ENCODE results near the gene CHIT1. TPM values are rescaled to one million over a fixed set of nuclear protein-coding genes. Genes with fewer than 3 reads are reported as not detected.
A peak's percentile ranks its signal among the peaks of the same experiment; 100 is the strongest.

CHIT1 gene
- total RNA-seq, 1 donor: under 0.01 TPM

DNA sequence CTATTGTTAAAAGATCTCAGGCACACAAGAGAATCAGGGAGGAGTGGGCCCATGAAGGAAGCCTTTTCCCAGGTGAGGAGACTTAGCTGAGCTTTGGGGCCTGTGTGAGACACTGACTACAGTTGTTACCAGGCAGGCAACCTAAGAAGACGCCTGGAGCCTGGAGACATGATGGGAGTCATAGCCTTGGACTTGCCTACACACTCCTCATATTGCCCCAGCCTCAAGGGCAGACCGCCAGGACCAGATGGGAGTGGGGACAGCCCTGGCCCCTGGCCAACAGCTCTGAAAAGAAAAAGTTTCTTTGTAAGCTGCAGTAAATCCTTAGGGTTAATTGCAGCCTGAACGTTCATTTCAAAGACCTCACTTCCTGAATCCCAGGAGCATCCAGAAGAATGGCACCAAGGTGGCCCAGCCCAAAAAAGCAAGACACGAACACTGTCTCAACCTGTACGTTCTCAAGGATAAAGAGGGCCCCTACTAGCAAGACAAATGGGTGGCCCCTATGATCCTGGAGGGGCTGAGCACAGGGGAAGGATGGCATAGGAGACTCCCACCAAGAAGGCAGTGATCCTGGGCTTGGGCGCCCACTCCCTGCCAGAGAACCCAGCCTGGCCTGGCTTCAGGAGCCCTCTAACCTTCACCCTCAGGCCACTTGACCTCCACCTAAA lies 42.6 kb upstream of the CHIT1 start:
- H4K20me1 ChIP-seq (ENCODE audit: insufficient read depth, low read length): no peaks in the 10 kb centered on the region
- H2AFZ ChIP-seq (ENCODE audit: low read length): no peak overlapping the region
- no peaks in the 10 kb centered on the region for H3K36me3 ChIP-seq (ENCODE audit: insufficient read depth, low read length)
- H3K27me3 ChIP-seq (ENCODE audit: insufficient read depth, low read length): no peaks in the 10 kb centered on the region
- no peak overlapping the region for H3K4me3 ChIP-seq (ENCODE audit: insufficient read depth, low read length)
- H3K27ac ChIP-seq (ENCODE audit: low read depth, low read length): no peak overlapping the region
- peaks cover 21% of the 10 kb centered on the region for H3K4me1 ChIP-seq (ENCODE audit: insufficient read depth, low read length)
- H3K4me2 ChIP-seq (ENCODE audit: insufficient read depth, low read length): no peak overlapping the region
- no peaks in the 10 kb centered on the region for H3K79me2 ChIP-seq (ENCODE audit: insufficient read depth, low read length)
- no peaks in the 10 kb centered on the region for H3K9me3 ChIP-seq (ENCODE audit: low read depth, low read length)
- no peak for TF ChIP-seq CTCF (IDR thresholded peaks at IDR 0.05; ENCODE audit: extremely low read depth, low read depth, low read length)
- DNase-seq (ENCODE audit: insufficient read length, low spot score, missing footprints): no peak

GRCh38 chr1:203271018-203271743 lies 41.7 kb upstream of the CHIT1 start:
- DNase-seq (ENCODE audit: insufficient read length, low spot score, missing footprints): no peak
- no peaks in the 10 kb centered on the region for H3K36me3 ChIP-seq (ENCODE audit: insufficient read depth, low read length)
- TF ChIP-seq CTCF (IDR thresholded peaks at IDR 0.05; ENCODE audit: extremely low read depth, low read depth, low read length): no peak
- no peaks in the 10 kb centered on the region for H4K20me1 ChIP-seq (ENCODE audit: insufficient read depth, low read length)
- H3K4me2 ChIP-seq (ENCODE audit: insufficient read depth, low read length): peak overlapping the region; percentile 63
- no peaks in the 10 kb centered on the region for H3K27me3 ChIP-seq (ENCODE audit: insufficient read depth, low read length)
- no peak overlapping the region for H3K27ac ChIP-seq (ENCODE audit: low read depth, low read length)
- H2AFZ ChIP-seq (ENCODE audit: low read length): peak overlapping the region; percentile 92
- H3K79me2 ChIP-seq (ENCODE audit: insufficient read depth, low read length): no peaks in the 10 kb centered on the region
- H3K4me3 ChIP-seq (ENCODE audit: insufficient read depth, low read length): no peak overlapping the region
- peaks cover 21% of the 10 kb centered on the region for H3K4me1 ChIP-seq (ENCODE audit: insufficient read depth, low read length)
- H3K9me3 ChIP-seq (ENCODE audit: low read depth, low read length): no peaks in the 10 kb centered on the region

DNA sequence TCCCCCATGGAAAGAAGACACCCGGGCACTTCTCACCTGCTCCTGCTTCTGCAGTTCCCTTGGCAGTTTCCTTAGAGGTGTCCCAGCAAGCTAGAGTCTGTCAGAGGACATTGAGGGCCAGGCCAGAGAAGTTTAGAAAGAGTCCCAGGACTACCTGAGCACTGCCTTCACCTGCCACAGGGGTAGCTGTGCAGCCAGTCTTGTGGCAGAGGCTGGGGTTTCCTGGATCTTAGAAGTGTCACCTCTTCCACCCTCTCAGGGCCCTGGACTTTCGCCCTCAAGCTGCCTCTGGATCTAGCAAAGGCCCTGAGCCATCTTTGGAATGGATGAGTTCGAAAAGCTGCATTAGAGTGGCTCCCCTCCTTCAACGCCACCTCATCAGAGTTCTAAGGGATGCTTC lies 41.0 kb upstream of the CHIT1 start:
- DNase-seq (ENCODE audit: insufficient read length, low spot score, missing footprints): no peak
- Histone ChIP-seq H2AFZ (ENCODE audit: low read length) (peak overlapping the region; percentile 92), H3K4me1 (ENCODE audit: insufficient read depth, low read length) (peaks cover 21% of the 10 kb centered on the region), H3K4me3 (ENCODE audit: insufficient read depth, low read length) (no peak overlapping the region), H3K27me3 (ENCODE audit: insufficient read depth, low read length) (no peaks in the 10 kb centered on the region), H4K20me1 (ENCODE audit: insufficient read depth, low read length) (no peaks in the 10 kb centered on the region), H3K4me2 (ENCODE audit: insufficient read depth, low read length) (no peak overlapping the region), H3K79me2 (ENCODE audit: insufficient read depth, low read length) (no peaks in the 10 kb centered on the region), H3K9me3 (ENCODE audit: low read depth, low read length) (no peaks in the 10 kb centered on the region), H3K27ac (ENCODE audit: low read depth, low read length) (no peak overlapping the region), H3K36me3 (ENCODE audit: insufficient read depth, low read length) (no peaks in the 10 kb centered on the region)
- no peak for TF ChIP-seq CTCF (IDR thresholded peaks at IDR 0.05; ENCODE audit: extremely low read depth, low read depth, low read length)

GRCh38 chr1:203269654-203270020 lies 40.2 kb upstream of the CHIT1 start:
- H3K27me3 ChIP-seq (ENCODE audit: insufficient read depth, low read length): no peaks in the 10 kb centered on the region
- TF ChIP-seq CTCF (IDR thresholded peaks at IDR 0.05; ENCODE audit: extremely low read depth, low read depth, low read length): no peak

More at GRCh38 chr1:203269654-203270020, 40.2 kb upstream of the CHIT1 start:
- H3K79me2 ChIP-seq (ENCODE audit: insufficient read depth, low read length): no peaks in the 10 kb centered on the region
- no peak overlapping the region for H3K27ac ChIP-seq (ENCODE audit: low read depth, low read length)
- no peaks in the 10 kb centered on the region for H4K20me1 ChIP-seq (ENCODE audit: insufficient read depth, low read length)
- H3K4me3 ChIP-seq (ENCODE audit: insufficient read depth, low read length): no peak overlapping the region
- H3K4me2 ChIP-seq (ENCODE audit: insufficient read depth, low read length): no peak overlapping the region
- DNase-seq (ENCODE audit: insufficient read length, low spot score, missing footprints): no peak
- H2AFZ ChIP-seq (ENCODE audit: low read length): no peak overlapping the region
- no peaks in the 10 kb centered on the region for H3K36me3 ChIP-seq (ENCODE audit: insufficient read depth, low read length)
- H3K4me1 ChIP-seq (ENCODE audit: insufficient read depth, low read length): peaks cover 18% of the 10 kb centered on the region
- no peaks in the 10 kb centered on the region for H3K9me3 ChIP-seq (ENCODE audit: low read depth, low read length)

Data from osteoblast (primary cell).